ENCODE results near the gene UBE2R2.
"Not testable (repeated sequence)": the region's sequence is repeated elsewhere in the genome, so short reads cannot be mapped to it uniquely, and the experiment has no call there.

GRCh38 chr9:33863027-33863426 lies 46.1 kb downstream of the UBE2R2 start:
- not testable (repeated sequence) for TF ChIP-seq CTCF (IDR thresholded peaks at IDR 0.05; ENCODE audit: borderline replicate concordance, extremely low read depth, low read length, poor library complexity, severe bottlenecking); EZH2 (IDR thresholded peaks at IDR 0.05; ENCODE audit: borderline replicate concordance, low read depth, low read length, severe bottlenecking)
